GM23338 (cell line): Measurements from ENCODE around the gene UNC79. TPM values are rescaled to one million over a fixed set of nuclear protein-coding genes. Genes with fewer than 3 reads are reported as not detected.

ENCODE experiments used
- ATAC-seq: fragments of 200-7000 bp; cut with Tn5 transposase; 3 replicates; pipeline ENCODE4 v1.9.1; 2020
- DNase-seq: peaks from one replicate; pipeline ENCODE4 v3.0.0-alpha.2; 2015; ENCODE audit warnings: low spot score
- H2AFZ ChIP-seq: fragments of 200-600 bp; sonication (generic); 2 replicates; pipeline ENCODE4 v1.8.0; 2016; ENCODE audit warnings: antibody characterized with exemption, mild to moderate bottlenecking, moderate library complexity
- H3F3A ChIP-seq: fragments of 200-600 bp; sonication (generic); replicated peaks from 2 replicates; pipeline ENCODE4 v1.8.0; 2017; ENCODE audit warnings: antibody characterized with exemption, mixed run types, low read depth
- H3K27ac ChIP-seq: fragments of 200-600 bp; sonication (generic); 2 replicates; pipeline ENCODE4 v1.6.1; 2016; ENCODE audit warnings: low read depth
- H3K27me3 ChIP-seq: fragments of 200-600 bp; sonication (generic); 2 replicates; pipeline ENCODE4 v1.8.0; 2016; ENCODE audit warnings: mild to moderate bottlenecking, mixed run types, moderate library complexity; ENCODE audit not compliant: insufficient read depth
- H3K36me3 ChIP-seq: fragments of 200-600 bp; sonication (generic); 2 replicates; pipeline ENCODE4 v1.8.0; 2016; ENCODE audit warnings: mild to moderate bottlenecking; ENCODE audit not compliant: insufficient read depth
- H3K4me1 ChIP-seq: fragments of 200-600 bp; sonication (generic); 2 replicates; pipeline ENCODE4 v1.8.0; 2016; ENCODE audit warnings: mild to moderate bottlenecking, moderate library complexity; ENCODE audit not compliant: insufficient read depth
- H3K4me2 ChIP-seq: fragments of 200-600 bp; sonication (generic); 2 replicates; pipeline ENCODE4 v1.7.1; 2017; ENCODE audit warnings: mixed run types
- H3K4me3 ChIP-seq: fragments of 200-600 bp; sonication (generic); 2 replicates; pipeline ENCODE4 v1.6.1; 2016; ENCODE audit warnings: mixed run types
- H3K79me2 ChIP-seq: fragments of 200-600 bp; sonication (generic); replicated peaks from 2 replicates; pipeline ENCODE4 v1.8.0; 2017; ENCODE audit warnings: mild to moderate bottlenecking; ENCODE audit not compliant: insufficient read depth
- H3K9me2 ChIP-seq: fragments of 200-600 bp; sonication (generic); 2 replicates; pipeline ENCODE4 v1.8.0; 2017; ENCODE audit not compliant: insufficient read depth
- H4K20me1 ChIP-seq: fragments of 200-600 bp; sonication (generic); replicated peaks from 2 replicates; pipeline ENCODE4 v1.8.0; 2017; ENCODE audit warnings: mild to moderate bottlenecking; ENCODE audit not compliant: insufficient read depth
- H3K27ac Mint-ChIP-seq: 2 replicates; pipeline ENCODE4 v1.8.0; 2020; ENCODE audit warnings: inconsistent platforms, mild to moderate bottlenecking, moderate library complexity, mixed read lengths
- H3K27me3 Mint-ChIP-seq: 3 replicates; pipeline ENCODE4 v1.8.0; 2022; ENCODE audit warnings: low read depth, mild to moderate bottlenecking, moderate library complexity, mixed read lengths, inconsistent platforms; ENCODE audit not compliant: insufficient read depth, poor library complexity
- H3K36me3 Mint-ChIP-seq: 3 replicates; pipeline ENCODE4 v1.8.0; 2021; ENCODE audit warnings: low read depth, mild to moderate bottlenecking, inconsistent platforms, moderate library complexity, mixed read lengths
- H3K4me1 Mint-ChIP-seq: 3 replicates; pipeline ENCODE4 v1.8.0; 2020; ENCODE audit warnings: mild to moderate bottlenecking, inconsistent platforms, mixed read lengths
- H3K4me3 Mint-ChIP-seq: 3 replicates; pipeline ENCODE4 v1.8.0; 2021; ENCODE audit warnings: moderate library complexity, mild to moderate bottlenecking, inconsistent platforms, mixed read lengths
- H3K9me3 Mint-ChIP-seq: 3 replicates; pipeline ENCODE4 v1.8.0; 2020; ENCODE audit warnings: moderate library complexity, mild to moderate bottlenecking, inconsistent platforms, mixed read lengths
- REST ChIP-seq: IDR thresholded peaks from one replicate; pipeline ENCODE4 v1.6.1; 2018; ENCODE audit warnings: antibody characterized with exemption; ENCODE audit not compliant: unreplicated experiment
- STAT1 ChIP-seq: IDR thresholded peaks from one replicate; pipeline ENCODE4 v1.6.1; 2016; ENCODE audit warnings: antibody characterized with exemption; ENCODE audit not compliant: unreplicated experiment
- ZNF331 ChIP-seq: fragments of 250-450 bp; sonication (Bioruptor Pico); IDR thresholded peaks from 2 replicates; pipeline ENCODE4 v1.5.0; 2020; ENCODE audit warnings: low read depth, mild to moderate bottlenecking, moderate library complexity
- polyA plus RNA-seq: library from polyadenylated mRNA; unstranded; fragments of >200 nt; fragmentation: Nextera tagmentation; extraction: Ambion mirVana; gene quantifications from 2 replicates; pipeline ENCODE4 v1.2.1, GENCODE V29; 2016
- total RNA-seq: library from RNA; depleted of rRNA; stranded (reverse); fragments of >200 nt; shearing (Covaris generic); gene quantifications from 2 replicates; pipeline ENCODE4 v1.2.3, GENCODE V29; 2014
- TF ChIP-seq, protein P1 (sequence below): fragments of 250-450 bp; sonication (Bioruptor Pico); IDR thresholded peaks from 2 replicates; pipeline ENCODE4 v1.5.0; 2020; ENCODE audit warnings: mild to moderate bottlenecking, moderate library complexity

UNC79 gene
- total and polyA plus RNA-seq, 2 experiments from 2014 or later = 1.8 to 3.6 TPM

- Histone ChIP-seq H3K9me2 (0 out of 2 replicates have a peak, but pooled peaks cover 1% of the 10 kb centered on the region), H2AFZ (no peak overlapping the region), H3K4me2 (no peak overlapping the region), H3F3A (no peaks in the 10 kb centered on the region), H3K4me3 (no peak overlapping the region), H3K79me2 (no peaks in the 10 kb centered on the region), H3K4me1 (no peaks in the 10 kb centered on the region; the same call in 1 of the 2 replicates), H3K27ac (no peak overlapping the region), H4K20me1 (no peaks in the 10 kb centered on the region), H3K27me3 (no peaks in the 10 kb centered on the region), H3K36me3 (no peaks in the 10 kb centered on the region)
- Mint-ChIP-seq H3K4me1 (peaks cover 11% of the 10 kb centered on the region; the same call in 2 of the 3 replicates), H3K4me3 (no peak overlapping the region), H3K27me3 (peaks cover 4% of the 10 kb centered on the region), H3K27ac (no peak overlapping the region), H3K36me3 (no peaks in the 10 kb centered on the region; the same call in 2 of the 3 replicates), H3K9me3 (no peaks in the 10 kb centered on the region)
- ATAC-seq (peak; percentile 88), DNase-seq (peak; percentile 88)
- no peak for TF ChIP-seq ZNF331 (CRISPR knock-in tag)
- TF ChIP-seq, protein P1, sequence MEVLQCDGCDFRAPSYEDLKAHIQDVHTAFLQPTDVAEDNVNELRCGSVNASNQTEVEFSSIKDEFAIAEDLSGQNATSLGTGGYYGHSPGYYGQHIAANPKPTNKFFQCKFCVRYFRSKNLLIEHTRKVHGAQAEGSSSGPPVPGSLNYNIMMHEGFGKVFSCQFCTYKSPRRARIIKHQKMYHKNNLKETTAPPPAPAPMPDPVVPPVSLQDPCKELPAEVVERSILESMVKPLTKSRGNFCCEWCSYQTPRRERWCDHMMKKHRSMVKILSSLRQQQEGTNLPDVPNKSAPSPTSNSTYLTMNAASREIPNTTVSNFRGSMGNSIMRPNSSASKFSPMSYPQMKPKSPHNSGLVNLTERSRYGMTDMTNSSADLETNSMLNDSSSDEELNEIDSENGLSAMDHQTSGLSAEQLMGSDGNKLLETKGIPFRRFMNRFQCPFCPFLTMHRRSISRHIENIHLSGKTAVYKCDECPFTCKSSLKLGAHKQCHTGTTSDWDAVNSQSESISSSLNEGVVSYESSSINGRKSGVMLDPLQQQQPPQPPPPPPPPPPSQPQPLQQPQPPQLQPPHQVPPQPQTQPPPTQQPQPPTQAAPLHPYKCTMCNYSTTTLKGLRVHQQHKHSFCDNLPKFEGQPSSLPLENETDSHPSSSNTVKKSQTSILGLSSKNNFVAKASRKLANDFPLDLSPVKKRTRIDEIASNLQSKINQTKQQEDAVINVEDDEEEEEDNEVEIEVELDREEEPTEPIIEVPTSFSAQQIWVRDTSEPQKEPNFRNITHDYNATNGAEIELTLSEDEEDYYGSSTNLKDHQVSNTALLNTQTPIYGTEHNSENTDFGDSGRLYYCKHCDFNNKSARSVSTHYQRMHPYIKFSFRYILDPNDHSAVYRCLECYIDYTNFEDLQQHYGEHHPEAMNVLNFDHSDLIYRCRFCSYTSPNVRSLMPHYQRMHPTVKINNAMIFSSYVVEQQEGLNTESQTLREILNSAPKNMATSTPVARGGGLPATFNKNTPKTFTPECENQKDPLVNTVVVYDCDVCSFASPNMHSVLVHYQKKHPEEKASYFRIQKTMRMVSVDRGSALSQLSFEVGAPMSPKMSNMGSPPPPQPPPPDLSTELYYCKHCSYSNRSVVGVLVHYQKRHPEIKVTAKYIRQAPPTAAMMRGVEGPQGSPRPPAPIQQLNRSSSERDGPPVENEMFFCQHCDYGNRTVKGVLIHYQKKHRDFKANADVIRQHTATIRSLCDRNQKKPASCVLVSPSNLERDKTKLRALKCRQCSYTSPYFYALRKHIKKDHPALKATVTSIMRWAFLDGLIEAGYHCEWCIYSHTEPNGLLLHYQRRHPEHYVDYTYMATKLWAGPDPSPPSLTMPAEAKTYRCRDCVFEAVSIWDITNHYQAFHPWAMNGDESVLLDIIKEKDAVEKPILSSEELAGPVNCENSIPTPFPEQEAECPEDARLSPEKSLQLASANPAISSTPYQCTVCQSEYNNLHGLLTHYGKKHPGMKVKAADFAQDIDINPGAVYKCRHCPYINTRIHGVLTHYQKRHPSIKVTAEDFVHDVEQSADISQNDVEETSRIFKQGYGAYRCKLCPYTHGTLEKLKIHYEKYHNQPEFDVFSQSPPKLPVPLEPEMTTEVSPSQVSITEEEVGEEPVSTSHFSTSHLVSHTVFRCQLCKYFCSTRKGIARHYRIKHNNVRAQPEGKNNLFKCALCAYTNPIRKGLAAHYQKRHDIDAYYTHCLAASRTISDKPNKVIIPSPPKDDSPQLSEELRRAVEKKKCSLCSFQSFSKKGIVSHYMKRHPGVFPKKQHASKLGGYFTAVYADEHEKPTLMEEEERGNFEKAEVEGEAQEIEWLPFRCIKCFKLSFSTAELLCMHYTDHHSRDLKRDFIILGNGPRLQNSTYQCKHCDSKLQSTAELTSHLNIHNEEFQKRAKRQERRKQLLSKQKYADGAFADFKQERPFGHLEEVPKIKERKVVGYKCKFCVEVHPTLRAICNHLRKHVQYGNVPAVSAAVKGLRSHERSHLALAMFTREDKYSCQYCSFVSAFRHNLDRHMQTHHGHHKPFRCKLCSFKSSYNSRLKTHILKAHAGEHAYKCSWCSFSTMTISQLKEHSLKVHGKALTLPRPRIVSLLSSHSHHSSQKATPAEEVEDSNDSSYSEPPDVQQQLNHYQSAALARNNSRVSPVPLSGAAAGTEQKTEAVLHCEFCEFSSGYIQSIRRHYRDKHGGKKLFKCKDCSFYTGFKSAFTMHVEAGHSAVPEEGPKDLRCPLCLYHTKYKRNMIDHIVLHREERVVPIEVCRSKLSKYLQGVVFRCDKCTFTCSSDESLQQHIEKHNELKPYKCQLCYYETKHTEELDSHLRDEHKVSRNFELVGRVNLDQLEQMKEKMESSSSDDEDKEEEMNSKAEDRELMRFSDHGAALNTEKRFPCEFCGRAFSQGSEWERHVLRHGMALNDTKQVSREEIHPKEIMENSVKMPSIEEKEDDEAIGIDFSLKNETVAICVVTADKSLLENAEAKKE (CRISPR knock-in tag) = no peak
- no peak for TF ChIP-seq STAT1
- TF ChIP-seq REST = no peak
These were observed 303.5 kb downstream of the UNC79 start for GRCh38 chr14:93734086-93734822.
